PFSK-1 (cell line): ENCODE data around the gene SATB2.

ENCODE experiments used
- FOXP2 ChIP-seq: optimal IDR thresholded peaks from 2 replicates; pipeline ENCODE3; 2011; ENCODE audit warnings: borderline replicate concordance, control low read depth, inconsistent platforms; ENCODE audit not compliant: insufficient read depth; ENCODE audit errors: extremely low read length, extremely low read depth
- POLR2AphosphoS5 ChIP-seq: IDR thresholded peaks from 2 replicates; pipeline ENCODE4 v1.6.1; 2012; ENCODE audit warnings: low read depth, mild to moderate bottlenecking, control low read depth, low read length, moderate library complexity
- SIN3A ChIP-seq: IDR thresholded peaks from 2 replicates; pipeline ENCODE4 v1.6.1; 2012; ENCODE audit warnings: mild to moderate bottlenecking, low read length, moderate library complexity, borderline replicate concordance; ENCODE audit not compliant: insufficient read depth
- TAF1 ChIP-seq: IDR thresholded peaks from 2 replicates; pipeline ENCODE4 v1.6.1; 2012; ENCODE audit warnings: low read length, control low read depth, borderline replicate concordance; ENCODE audit not compliant: insufficient read depth
- TF ChIP-seq, protein P1 (sequence below), 2 experiments: IDR thresholded peaks; 2 replicates each; pipeline versions ENCODE4 v1.6.1 to v1.8.0; 2011 to 2012; ENCODE audit warnings: low read depth in 2 of 2, low read length in 2 of 2, control low read depth in 1 of 2, inconsistent platforms in 1 of 2, mild to moderate bottlenecking in 1 of 2, moderate library complexity in 1 of 2; ENCODE audit not compliant: insufficient read depth in 1 of 2

DNA sequence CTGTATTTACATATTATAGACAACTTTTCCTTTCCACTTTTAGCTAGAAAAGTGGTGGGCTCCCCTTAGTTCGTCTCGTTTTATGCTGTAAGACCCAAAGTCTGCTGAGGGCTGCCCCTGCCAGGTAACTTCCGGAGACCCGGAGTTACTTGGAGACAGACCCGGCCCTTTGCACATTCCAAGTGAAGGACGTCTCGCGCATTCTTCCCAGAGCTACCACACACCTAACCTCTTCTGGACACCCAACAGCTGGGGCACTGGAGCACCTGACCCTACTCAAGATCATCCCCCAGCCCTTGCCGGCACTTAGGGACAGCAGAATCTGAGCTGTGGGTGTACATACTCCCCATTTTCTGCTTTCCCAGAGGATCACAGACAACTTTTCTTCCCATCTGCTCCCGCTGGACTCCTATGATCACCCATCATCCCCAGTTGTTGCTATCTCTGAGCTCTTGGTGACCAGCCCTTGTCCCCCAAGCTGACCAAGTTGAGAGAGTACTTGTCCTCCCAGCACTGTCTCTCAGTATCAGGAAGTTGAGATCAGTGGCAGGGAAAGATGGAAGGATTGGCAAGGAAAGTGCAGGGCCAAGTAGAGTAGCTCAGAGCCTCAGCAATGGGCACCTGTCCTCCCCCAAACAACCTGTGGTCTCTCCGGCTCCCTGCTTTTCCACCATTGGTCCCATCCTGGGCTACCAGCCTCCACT lies 8.4 kb upstream of the SATB2 start:
- no peak for TF ChIP-seq TAF1
- no peak for TF ChIP-seq POLR2AphosphoS5
- TF ChIP-seq, protein P1, sequence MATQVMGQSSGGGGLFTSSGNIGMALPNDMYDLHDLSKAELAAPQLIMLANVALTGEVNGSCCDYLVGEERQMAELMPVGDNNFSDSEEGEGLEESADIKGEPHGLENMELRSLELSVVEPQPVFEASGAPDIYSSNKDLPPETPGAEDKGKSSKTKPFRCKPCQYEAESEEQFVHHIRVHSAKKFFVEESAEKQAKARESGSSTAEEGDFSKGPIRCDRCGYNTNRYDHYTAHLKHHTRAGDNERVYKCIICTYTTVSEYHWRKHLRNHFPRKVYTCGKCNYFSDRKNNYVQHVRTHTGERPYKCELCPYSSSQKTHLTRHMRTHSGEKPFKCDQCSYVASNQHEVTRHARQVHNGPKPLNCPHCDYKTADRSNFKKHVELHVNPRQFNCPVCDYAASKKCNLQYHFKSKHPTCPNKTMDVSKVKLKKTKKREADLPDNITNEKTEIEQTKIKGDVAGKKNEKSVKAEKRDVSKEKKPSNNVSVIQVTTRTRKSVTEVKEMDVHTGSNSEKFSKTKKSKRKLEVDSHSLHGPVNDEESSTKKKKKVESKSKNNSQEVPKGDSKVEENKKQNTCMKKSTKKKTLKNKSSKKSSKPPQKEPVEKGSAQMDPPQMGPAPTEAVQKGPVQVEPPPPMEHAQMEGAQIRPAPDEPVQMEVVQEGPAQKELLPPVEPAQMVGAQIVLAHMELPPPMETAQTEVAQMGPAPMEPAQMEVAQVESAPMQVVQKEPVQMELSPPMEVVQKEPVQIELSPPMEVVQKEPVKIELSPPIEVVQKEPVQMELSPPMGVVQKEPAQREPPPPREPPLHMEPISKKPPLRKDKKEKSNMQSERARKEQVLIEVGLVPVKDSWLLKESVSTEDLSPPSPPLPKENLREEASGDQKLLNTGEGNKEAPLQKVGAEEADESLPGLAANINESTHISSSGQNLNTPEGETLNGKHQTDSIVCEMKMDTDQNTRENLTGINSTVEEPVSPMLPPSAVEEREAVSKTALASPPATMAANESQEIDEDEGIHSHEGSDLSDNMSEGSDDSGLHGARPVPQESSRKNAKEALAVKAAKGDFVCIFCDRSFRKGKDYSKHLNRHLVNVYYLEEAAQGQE (IDR thresholded peaks at IDR 0.05; ENCODE audit: insufficient read depth in 1 of 2, low read depth in 2 of 2, low read length in 2 of 2), result no peak
- no peak for TF ChIP-seq SIN3A
- TF ChIP-seq FOXP2, result no peak
